ENCODE data around the gene UBD. TPM values are rescaled to one million over a fixed set of nuclear protein-coding genes. Genes with fewer than 3 reads are reported as not detected.

UBD gene
- total RNA-seq, 1 experiment from 2014 or later: not detected

DNA sequence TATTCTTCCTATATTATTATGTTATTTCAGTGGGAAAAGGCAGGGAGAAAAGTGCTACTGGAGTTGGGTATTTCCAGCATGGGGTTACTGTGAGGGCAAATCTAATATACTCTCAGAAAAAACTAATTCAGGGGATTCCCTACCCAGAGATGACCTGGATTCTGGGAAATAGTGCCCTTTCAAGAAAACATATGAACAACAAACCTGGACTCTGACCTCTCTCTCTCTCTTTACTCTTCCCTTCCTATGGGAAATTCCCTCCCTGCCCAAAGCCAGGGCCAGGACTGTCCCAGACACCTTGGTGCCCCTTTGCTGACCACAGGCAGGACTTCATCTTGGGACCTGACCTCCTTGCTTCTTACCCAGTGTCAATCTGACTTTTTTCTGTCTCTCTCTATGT is 1.6 kb upstream of the UBD start:
- BruUV-seq (replicated peaks): no TSS peak
- DNase-seq (ENCODE audit: low read depth, low spot score) (no peak), ATAC-seq (no peak)
- H2AFZ ChIP-seq (ENCODE audit: low read depth, low read length, poor library complexity, severe bottlenecking): no peak overlapping the region
- no peak overlapping the region for H3K27ac ChIP-seq (ENCODE audit: low read depth, low read length)
- no peaks in the 10 kb centered on the region for H3K9me2 ChIP-seq (ENCODE audit: insufficient read depth)
- no peak overlapping the region for H3K9ac ChIP-seq (ENCODE audit: low read length)
- no peaks in the 10 kb centered on the region for H3K36me3 ChIP-seq (ENCODE audit: control insufficient read depth in 1 of 2, insufficient read depth in 2 of 2, low read length in 2 of 2)
- RAD21 ChIA-PET (ENCODE audit: low non-redundant PET in 1 of 2, low total read pairs in 2 of 2, uncharacterized antibody in 2 of 2, unreplicated experiment in 2 of 2): no interaction called here
- no peaks in the 10 kb centered on the region for H3K27me3 ChIP-seq (ENCODE audit: insufficient read depth, low read length)
- no peaks in the 10 kb centered on the region for H3K4me1 ChIP-seq (ENCODE audit: control insufficient read depth in 1 of 2, insufficient read depth in 2 of 2, low read length in 2 of 2)
- no peak overlapping the region for H3K4me2 ChIP-seq (ENCODE audit: low read length)
- no peaks in the 10 kb centered on the region for H3K79me2 ChIP-seq (ENCODE audit: insufficient read depth, low read length)
- POLR2A ChIA-PET: no interaction called here
- H3K4me3 ChIP-seq (replicated peaks in 1 of 2; ENCODE audit: low read depth in 1 of 2, low read length in 2 of 2): no peak overlapping the region
- no peak for TF ChIP-seq MAX (IDR thresholded peaks at IDR 0.05)
- TF ChIP-seq ELF1 (IDR thresholded peaks at IDR 0.05; ENCODE audit: borderline replicate concordance, low read depth): no peak
- TF ChIP-seq EZH2phosphoT487 (IDR thresholded peaks at IDR 0.05; ENCODE audit: borderline replicate concordance): no peak
- TF ChIP-seq JUND (IDR thresholded peaks at IDR 0.05): no peak
- no peak for TF ChIP-seq SIN3A (IDR thresholded peaks at IDR 0.05; ENCODE audit: low read depth)
- TF ChIP-seq RAD21 (IDR thresholded peaks at IDR 0.05; ENCODE audit: low read depth): no peak
- no peak for TF ChIP-seq EGR1 (IDR thresholded peaks at IDR 0.05; ENCODE audit: low read depth)
- TF ChIP-seq POLR2A (IDR thresholded peaks at IDR 0.05; ENCODE audit: borderline replicate concordance, extremely low read depth, insufficient read depth, insufficient read length): no peak
- CTCF ChIA-PET: no interaction called here
- intact Hi-C loops (cut with micrococcal nuclease): no loop called here
- no peaks in the 10 kb centered on the region for H3K9me3 ChIP-seq (ENCODE audit: control insufficient read depth in 1 of 2, insufficient read depth in 1 of 2, low read depth in 1 of 2, low read length in 2 of 2)
- H4K20me1 ChIP-seq (ENCODE audit: insufficient read depth): no peaks in the 10 kb centered on the region

GRCh38 chr6:29558439-29559079 is 973 bp downstream of the UBD start:
- H3K9me3 ChIP-seq (ENCODE audit: control insufficient read depth in 1 of 2, insufficient read depth in 1 of 2, low read depth in 1 of 2, low read length in 2 of 2): no peaks in the 10 kb centered on the region
- no peaks in the 10 kb centered on the region for H3K9me2 ChIP-seq (ENCODE audit: insufficient read depth)
- no peak overlapping the region for H3K4me3 ChIP-seq (replicated peaks in 1 of 2; ENCODE audit: low read depth in 1 of 2, low read length in 2 of 2)
- POLR2A ChIA-PET: no interaction called here
- RAD21 ChIA-PET (ENCODE audit: low non-redundant PET in 1 of 2, low total read pairs in 2 of 2, uncharacterized antibody in 2 of 2, unreplicated experiment in 2 of 2): no interaction called here
- no TSS peak for BruUV-seq (replicated peaks)
- CTCF ChIA-PET: no interaction called here
- no peaks in the 10 kb centered on the region for H3K4me1 ChIP-seq (ENCODE audit: control insufficient read depth in 1 of 2, insufficient read depth in 2 of 2, low read length in 2 of 2)
- H2AFZ ChIP-seq (ENCODE audit: low read depth, low read length, poor library complexity, severe bottlenecking): no peak overlapping the region
- no peaks in the 10 kb centered on the region for H3K79me2 ChIP-seq (ENCODE audit: insufficient read depth, low read length)
- no peak overlapping the region for H3K4me2 ChIP-seq (ENCODE audit: low read length)
- ATAC-seq (no peak), DNase-seq (ENCODE audit: low read depth, low spot score) (no peak)
- no peaks in the 10 kb centered on the region for H3K36me3 ChIP-seq (ENCODE audit: control insufficient read depth in 1 of 2, insufficient read depth in 2 of 2, low read length in 2 of 2)
- H4K20me1 ChIP-seq (ENCODE audit: insufficient read depth): no peaks in the 10 kb centered on the region
- H3K27me3 ChIP-seq (ENCODE audit: insufficient read depth, low read length): no peaks in the 10 kb centered on the region
- intact Hi-C loops (cut with micrococcal nuclease): no loop called here
- no peak overlapping the region for H3K9ac ChIP-seq (ENCODE audit: low read length)
- no peak for TF ChIP-seq TCF7L2 (IDR thresholded peaks at IDR 0.05; ENCODE audit: borderline replicate concordance, extremely low read depth, insufficient read depth, insufficient read length)
- TF ChIP-seq, protein P1, sequence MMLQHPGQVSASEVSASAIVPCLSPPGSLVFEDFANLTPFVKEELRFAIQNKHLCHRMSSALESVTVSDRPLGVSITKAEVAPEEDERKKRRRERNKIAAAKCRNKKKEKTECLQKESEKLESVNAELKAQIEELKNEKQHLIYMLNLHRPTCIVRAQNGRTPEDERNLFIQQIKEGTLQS (IDR thresholded peaks at IDR 0.05): no peak
- no peak for TF ChIP-seq SP1 (IDR thresholded peaks at IDR 0.05; ENCODE audit: low read depth)
- TF ChIP-seq, protein P2, sequence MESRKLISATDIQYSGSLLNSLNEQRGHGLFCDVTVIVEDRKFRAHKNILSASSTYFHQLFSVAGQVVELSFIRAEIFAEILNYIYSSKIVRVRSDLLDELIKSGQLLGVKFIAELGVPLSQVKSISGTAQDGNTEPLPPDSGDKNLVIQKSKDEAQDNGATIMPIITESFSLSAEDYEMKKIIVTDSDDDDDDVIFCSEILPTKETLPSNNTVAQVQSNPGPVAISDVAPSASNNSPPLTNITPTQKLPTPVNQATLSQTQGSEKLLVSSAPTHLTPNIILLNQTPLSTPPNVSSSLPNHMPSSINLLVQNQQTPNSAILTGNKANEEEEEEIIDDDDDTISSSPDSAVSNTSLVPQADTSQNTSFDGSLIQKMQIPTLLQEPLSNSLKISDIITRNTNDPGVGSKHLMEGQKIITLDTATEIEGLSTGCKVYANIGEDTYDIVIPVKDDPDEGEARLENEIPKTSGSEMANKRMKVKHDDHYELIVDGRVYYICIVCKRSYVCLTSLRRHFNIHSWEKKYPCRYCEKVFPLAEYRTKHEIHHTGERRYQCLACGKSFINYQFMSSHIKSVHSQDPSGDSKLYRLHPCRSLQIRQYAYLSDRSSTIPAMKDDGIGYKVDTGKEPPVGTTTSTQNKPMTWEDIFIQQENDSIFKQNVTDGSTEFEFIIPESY (IDR thresholded peaks at IDR 0.05; ENCODE audit: extremely low read depth, insufficient replicate concordance, low read length): no peak
- TF ChIP-seq SRF (IDR thresholded peaks at IDR 0.05; ENCODE audit: low read depth): no peak
- no peak for TF ChIP-seq SIN3A (IDR thresholded peaks at IDR 0.05; ENCODE audit: low read depth)
- no peak for TF ChIP-seq YY1 (IDR thresholded peaks at IDR 0.05; ENCODE audit: extremely low read depth, insufficient replicate concordance, low read depth, low read length)
- no peak for TF ChIP-seq FOSL1 (IDR thresholded peaks at IDR 0.05; ENCODE audit: low read depth)
- TF ChIP-seq JUND (IDR thresholded peaks at IDR 0.05): no peak
- no peak for TF ChIP-seq EZH2phosphoT487 (IDR thresholded peaks at IDR 0.05; ENCODE audit: borderline replicate concordance)
- no peak for TF ChIP-seq ELF1 (IDR thresholded peaks at IDR 0.05; ENCODE audit: borderline replicate concordance, low read depth)
- TF ChIP-seq MAX (IDR thresholded peaks at IDR 0.05): no peak
- TF ChIP-seq POLR2A (IDR thresholded peaks at IDR 0.05; ENCODE audit: borderline replicate concordance, extremely low read depth, insufficient read depth, insufficient read length): no peak
- no peak for TF ChIP-seq CBX3 (IDR thresholded peaks at IDR 0.05; ENCODE audit: low read depth)
- no peak for TF ChIP-seq RAD21 (IDR thresholded peaks at IDR 0.05; ENCODE audit: low read depth)
- H3K27ac ChIP-seq (ENCODE audit: low read depth, low read length): no peak overlapping the region

Data from HCT116 (cell line).